IPS-NIHi7 (cell line): ENCODE results near the gene BACH2.

ENCODE experiments used
- DNase-seq: peaks from one replicate; pipeline ENCODE4 v3.0.0; 2012; ENCODE audit warnings: mixed read lengths; ENCODE audit errors: extremely low spot score

The BACH2 gene

GRCh38 chr6:90278129-90278528, 18.5 kb downstream of the BACH2 start:
- DNase-seq, result no peak

- no peak for DNase-seq
Measured at GRCh38 chr6:90277302-90278011, 19.2 kb downstream of the BACH2 start.

DNA sequence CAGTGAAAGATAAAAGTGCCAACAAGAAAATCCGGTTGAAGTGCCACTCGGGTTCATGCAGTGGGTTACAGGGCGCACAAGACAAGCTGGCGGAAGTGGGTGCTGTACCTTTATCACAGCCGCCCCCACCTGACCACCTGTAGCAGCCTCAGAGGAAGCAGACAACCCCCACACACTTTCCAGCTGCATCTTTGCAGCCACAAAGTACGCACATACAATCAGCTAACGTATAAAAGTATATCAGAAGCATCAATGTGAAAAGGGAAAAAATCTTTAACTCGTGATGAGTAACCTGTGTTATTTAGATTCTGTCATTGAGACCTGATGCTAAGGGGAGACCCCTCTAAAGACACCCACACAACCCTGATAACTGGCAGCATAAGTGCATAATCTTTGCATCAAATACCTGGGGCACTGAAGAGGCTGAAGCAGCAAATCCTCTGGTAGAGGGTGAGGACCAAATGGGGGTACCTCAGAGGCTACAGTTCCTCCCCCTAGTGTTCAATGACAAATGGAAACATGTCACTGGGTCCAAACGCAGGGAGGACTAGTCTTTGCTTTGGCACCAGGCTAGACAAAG, 22.1 kb downstream of the BACH2 start:
- DNase-seq, result peak; percentile 31

GRCh38 chr6:90273863-90274262, 22.8 kb downstream of the BACH2 start:
- DNase-seq, result no peak

DNA sequence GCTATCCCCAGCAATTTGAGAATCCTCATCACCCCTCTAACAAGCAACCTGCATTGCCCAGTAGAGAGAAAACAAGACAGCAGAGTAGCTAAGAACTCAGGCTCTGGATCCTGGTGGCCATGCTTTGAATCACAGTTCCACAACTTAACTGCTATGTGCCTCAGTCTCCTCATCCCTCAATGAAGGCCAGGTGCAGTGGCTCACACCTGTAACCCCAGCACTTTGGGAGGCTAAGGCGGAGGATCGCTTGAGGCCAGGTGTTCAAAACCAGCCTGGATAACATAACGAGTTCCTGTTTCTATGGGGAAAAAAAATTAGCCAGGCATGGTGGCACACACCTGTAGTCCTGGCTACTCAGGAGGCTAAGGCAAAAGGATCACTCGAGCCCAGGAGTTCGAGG, 23.7 kb downstream of the BACH2 start:
- no peak for DNase-seq

DNA sequence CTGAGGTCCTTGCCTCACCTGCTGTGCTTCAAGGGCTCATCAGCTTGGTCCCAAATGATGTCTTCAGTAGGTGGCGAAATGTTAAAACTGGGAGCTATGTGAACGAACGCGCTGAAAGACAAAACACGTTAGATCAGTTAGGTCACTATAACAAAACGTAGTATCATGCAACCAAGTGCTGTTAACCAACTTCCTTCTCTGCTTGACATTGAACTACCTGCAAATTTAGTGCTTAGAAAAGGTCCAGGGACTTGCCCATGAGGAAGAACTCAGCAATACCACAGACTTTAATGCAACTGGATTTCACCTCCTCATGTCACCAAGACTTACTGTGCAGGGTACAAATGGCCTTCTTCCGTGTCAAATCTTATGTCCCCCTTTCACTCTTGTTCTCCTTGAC, 24.8 kb downstream of the BACH2 start:
- no peak for DNase-seq

DNA sequence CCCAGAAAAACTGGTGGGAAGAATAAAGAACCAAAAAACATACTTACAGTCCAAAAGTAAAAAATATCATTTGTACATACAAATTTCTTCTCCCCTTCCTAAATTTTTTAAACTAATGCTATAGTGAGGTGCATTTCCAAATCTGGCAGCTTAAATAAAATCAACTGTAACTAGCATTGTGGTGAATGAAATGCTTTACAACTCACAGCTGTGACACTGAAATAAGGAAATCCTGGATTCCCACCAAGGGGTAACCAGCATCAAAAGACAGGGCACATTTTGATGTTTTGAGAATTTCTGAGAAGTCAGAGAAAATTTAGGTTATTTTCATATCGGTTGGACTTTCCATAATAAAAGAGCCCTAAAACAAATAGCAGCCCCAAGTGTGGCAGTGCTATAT, 27.3 kb downstream of the BACH2 start:
- no peak for DNase-seq

- DNase-seq, result no peak
Measured at GRCh38 chr6:90268178-90268577, 28.5 kb downstream of the BACH2 start.

GRCh38 chr6:90266905-90267621, 29.6 kb downstream of the BACH2 start:
- no peak for DNase-seq

DNA sequence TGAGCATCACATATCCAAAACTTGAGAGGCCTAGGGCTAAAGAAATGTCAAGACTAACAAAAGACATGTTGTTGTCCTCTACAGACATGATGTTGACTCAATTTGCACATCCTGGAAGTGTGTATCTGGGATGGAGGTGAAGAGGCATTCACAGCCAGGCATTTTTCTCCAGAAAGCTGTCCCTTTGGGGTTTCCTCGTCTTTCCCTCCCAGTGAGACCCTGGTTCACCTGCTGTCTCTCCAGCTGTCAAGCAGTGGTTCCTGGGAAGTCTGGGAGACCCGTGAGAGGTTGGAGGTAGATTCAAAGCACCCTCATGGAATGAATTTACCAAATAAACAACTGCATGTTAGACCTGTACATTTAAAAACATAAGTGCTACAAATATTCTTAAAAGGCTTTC, 32.1 kb downstream of the BACH2 start:
- DNase-seq, result no peak

- no peak for DNase-seq
Measured at GRCh38 chr6:90263633-90264032, 33.0 kb downstream of the BACH2 start.

GRCh38 chr6:90261801-90262200, 34.8 kb downstream of the BACH2 start:
- DNase-seq, result no peak

GRCh38 chr6:90257486-90257738, 39.2 kb downstream of the BACH2 start:
- DNase-seq, result no peak

GRCh38 chr6:90256698-90257485, 39.8 kb downstream of the BACH2 start:
- no peak for DNase-seq

GRCh38 chr6:90253631-90254030, 43.0 kb downstream of the BACH2 start:
- DNase-seq, result no peak

GRCh38 chr6:90251295-90251992, 45.2 kb downstream of the BACH2 start:
- DNase-seq, result no peak

GRCh38 chr6:90250405-90250804, 46.2 kb downstream of the BACH2 start:
- DNase-seq, result no peak

GRCh38 chr6:90249458-90249857, 47.2 kb downstream of the BACH2 start:
- DNase-seq, result no peak

- no peak for DNase-seq
Measured at GRCh38 chr6:90249034-90249433, 47.6 kb downstream of the BACH2 start.

DNA sequence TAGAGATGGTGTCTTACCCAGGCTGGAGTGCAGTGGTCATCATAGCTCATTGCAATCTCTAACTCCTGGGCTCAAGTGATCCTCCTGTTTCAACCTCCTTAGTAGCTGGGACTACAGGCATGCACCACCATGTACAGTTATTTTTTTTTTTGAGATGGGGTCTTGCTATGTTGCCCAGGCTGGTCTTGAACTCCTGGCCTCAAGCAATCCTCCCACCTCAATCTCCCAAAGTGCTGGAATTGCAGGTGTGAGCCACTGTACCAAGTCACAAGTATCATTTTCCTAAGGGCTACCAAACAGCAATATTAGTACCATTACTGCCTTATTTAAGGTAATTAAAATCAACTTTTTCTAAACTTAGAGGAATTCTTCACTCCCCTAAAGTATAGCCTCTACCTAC, 49.4 kb downstream of the BACH2 start:
- no peak for DNase-seq

DNA sequence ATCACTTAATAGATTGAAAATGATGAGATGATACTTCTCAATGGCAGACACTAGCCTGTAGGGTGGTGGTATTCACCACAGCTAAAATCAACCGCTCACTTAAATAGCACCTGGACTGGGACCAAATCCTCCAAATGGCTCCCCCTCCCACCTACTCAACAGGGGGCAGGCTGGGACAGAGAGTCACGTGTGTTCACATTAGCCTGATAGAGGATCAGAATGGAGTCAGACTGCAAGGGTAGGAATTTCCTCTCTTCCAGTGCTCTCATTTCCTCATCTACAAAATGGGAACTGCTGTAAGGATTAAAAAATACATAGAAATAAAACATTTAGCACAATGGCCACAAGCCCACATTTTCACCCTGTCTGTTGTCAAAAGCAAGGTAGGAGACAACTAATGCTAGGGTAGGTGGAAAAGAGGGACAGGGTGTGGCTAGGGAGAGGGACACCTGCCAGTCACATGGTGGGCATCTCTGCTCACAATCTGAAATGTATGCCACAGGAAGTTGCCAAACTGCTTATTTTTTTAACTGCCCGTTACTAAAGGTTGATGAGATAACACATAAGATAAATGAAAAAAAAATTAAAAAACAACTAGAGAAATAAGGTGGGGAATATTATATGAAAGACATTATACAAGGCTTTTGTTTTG, 55.3 kb downstream of the BACH2 start:
- peak; percentile 33 for DNase-seq
